Activated gamma-delta T cell treated with anti-CD3 and anti-CD28 coated beads, Interleukin-2, amount 50 U/mL, for 16 hours (primary cell): ENCODE data around the gene LRG1.
"Not testable (repeated sequence)": the region's sequence is repeated elsewhere in the genome, so short reads cannot be mapped to it uniquely, and the experiment has no call there.

Source experiments
- DNase-seq: peaks from one replicate; pipeline ENCODE4 v3.0.0-alpha.2; 2020; ENCODE audit warnings: low read depth

Gene LRG1

GRCh38 chr19:4575267-4576015, 35.6 kb upstream of the LRG1 start:
- DNase-seq: no peak

GRCh38 chr19:4573682-4574081, 33.8 kb upstream of the LRG1 start:
- DNase-seq: no peak

GRCh38 chr19:4571305-4571917, 31.6 kb upstream of the LRG1 start:
- no peak for DNase-seq

GRCh38 chr19:4570916-4571304, 31.1 kb upstream of the LRG1 start:
- DNase-seq: no peak

GRCh38 chr19:4570402-4570801, 30.6 kb upstream of the LRG1 start:
- DNase-seq: no peak

GRCh38 chr19:4568886-4569285, 29.1 kb upstream of the LRG1 start:
- DNase-seq: no peak

GRCh38 chr19:4567584-4568071, 27.8 kb upstream of the LRG1 start:
- peak; percentile 32 for DNase-seq

GRCh38 chr19:4566402-4567051, 26.7 kb upstream of the LRG1 start:
- DNase-seq: no peak

- DNase-seq: not testable (repeated sequence)
These were observed 23.7 kb upstream of the LRG1 start for GRCh38 chr19:4563562-4563961.

GRCh38 chr19:4562085-4562484, 22.2 kb upstream of the LRG1 start:
- DNase-seq: not testable (repeated sequence)

- no peak for DNase-seq
These were observed 19.7 kb upstream of the LRG1 start, which contains the start of gene SEMA6B for GRCh38 chr19:4559569-4559968. TSS of gene SEMA6B (minus strand) at chr19:4559684. CDS start at chr19:4558457, 1,227 bp downstream.

- DNase-seq: no peak
These were observed 18.4 kb upstream of the LRG1 start for GRCh38 chr19:4557971-4558941.

- DNase-seq: no peak
These were observed 17.5 kb upstream of the LRG1 start for GRCh38 chr19:4557144-4557970.

GRCh38 chr19:4556597-4557127, 16.8 kb upstream of the LRG1 start:
- no peak for DNase-seq

- no peak for DNase-seq
These were observed 16.1 kb upstream of the LRG1 start for GRCh38 chr19:4555657-4556561.

GRCh38 chr19:4554717-4555116, 14.9 kb upstream of the LRG1 start:
- no peak for DNase-seq

GRCh38 chr19:4553775-4554174, 13.9 kb upstream of the LRG1 start:
- DNase-seq: no peak

GRCh38 chr19:4553092-4553695, 13.4 kb upstream of the LRG1 start:
- no peak for DNase-seq

GRCh38 chr19:4552525-4552819, 12.6 kb upstream of the LRG1 start:
- no peak for DNase-seq
